ENCODE results near the gene HAPLN3. TPM values are rescaled to one million over a fixed set of nuclear protein-coding genes. Genes with fewer than 3 reads are reported as not detected.

Gene HAPLN3
- total RNA-seq, 1 experiment from 2014 or later, result 2.4 TPM

GRCh38 chr15:88894348-88894818 is 961 bp downstream of the HAPLN3 start:
- TF ChIP-seq CTCF (conservative IDR thresholded peaks at IDR 0.05) (peak; percentile 78), EZH2 (IDR thresholded peaks at IDR 0.05; ENCODE audit: low read depth) (no peak)
- Histone ChIP-seq H3K4me2 (peak overlapping the region; percentile 68), H3K79me2 (ENCODE audit: low read depth) (no peaks in the 10 kb centered on the region), H3K9me3 (ENCODE audit: insufficient read depth, low read depth) (no peaks in the 10 kb centered on the region), H3K36me3 (ENCODE audit: low read depth) (no peaks in the 10 kb centered on the region), H3K4me1 (replicated peaks; ENCODE audit: insufficient read depth) (no peaks in the 10 kb centered on the region), H3F3A (ENCODE audit: insufficient read depth, low read depth) (no peaks in the 10 kb centered on the region), H4K20me1 (ENCODE audit: insufficient read depth) (no peaks in the 10 kb centered on the region), H2AFZ (peak overlapping the region; percentile 57; the same call in 1 of the 2 replicates), H3K9me2 (ENCODE audit: insufficient read depth) (no peaks in the 10 kb centered on the region), H3K4me3 (peak overlapping the region; percentile 34; the same call in 1 of the 2 replicates), H3K27ac (no peak overlapping the region), H3K27me3 (ENCODE audit: insufficient read depth, low read depth) (peaks cover 22% of the 10 kb centered on the region; the same call in 1 of the 2 replicates)
- POLR2A ChIA-PET (ENCODE audit: unreplicated experiment), result no interaction called here
- DNase-seq, result peak; percentile 43 to 80
- CTCF ChIA-PET, result interaction anchor here (0.6 to 2.0 kb wide), 3 partner anchors 11 to 259 kb away, joined by 3 to 9 read pairs (median 7); no protein-coding TSS in a partner anchor
- intact Hi-C loops (cut with micrococcal nuclease; ENCODE audit: unreplicated experiment), result loop anchor here (2.0 to 10.0 kb wide), 3 partner anchors 122 to 440 kb away; partner anchors contain the start of gene POLG
- BruUV-seq (replicated peaks), result no TSS peak

- CTCF ChIA-PET, result no interaction called here
Observed at GRCh38 chr15:88891540-88892254, 3.6 kb downstream of the HAPLN3 start.

GRCh38 chr15:88890495-88890894 is 4.8 kb downstream of the HAPLN3 start:
- POLR2A ChIA-PET (ENCODE audit: unreplicated experiment), result no interaction called here
- Histone ChIP-seq H2AFZ (no peak overlapping the region), H3K4me2 (no peak overlapping the region), H3F3A (ENCODE audit: insufficient read depth, low read depth) (no peaks in the 10 kb centered on the region), H3K79me2 (ENCODE audit: low read depth) (no peaks in the 10 kb centered on the region), H3K9me2 (ENCODE audit: insufficient read depth) (no peaks in the 10 kb centered on the region), H3K27me3 (ENCODE audit: insufficient read depth, low read depth) (peaks cover 23% of the 10 kb centered on the region; the same call in 1 of the 2 replicates), H3K9me3 (ENCODE audit: insufficient read depth, low read depth) (no peaks in the 10 kb centered on the region), H3K27ac (no peak overlapping the region), H3K4me3 (no peak overlapping the region), H3K36me3 (ENCODE audit: low read depth) (no peaks in the 10 kb centered on the region), H3K4me1 (replicated peaks; ENCODE audit: insufficient read depth) (no peaks in the 10 kb centered on the region), H4K20me1 (ENCODE audit: insufficient read depth) (no peaks in the 10 kb centered on the region)
- BruUV-seq (replicated peaks), result no TSS peak
- no peak for DNase-seq
- CTCF ChIA-PET, result no interaction called here
- intact Hi-C loops (cut with micrococcal nuclease; ENCODE audit: unreplicated experiment), result loop anchor here (10.0 kb wide), 1 partner anchor 444 kb away; the partner anchor contains the start of gene POLG
- no peak for TF ChIP-seq EZH2 (IDR thresholded peaks at IDR 0.05; ENCODE audit: low read depth)
- no peak for TF ChIP-seq CTCF (conservative IDR thresholded peaks at IDR 0.05)

More at GRCh38 chr15:88891540-88892254, 3.6 kb downstream of the HAPLN3 start:
- no peaks in the 10 kb centered on the region for H3K9me2 ChIP-seq (ENCODE audit: insufficient read depth)
- POLR2A ChIA-PET (ENCODE audit: unreplicated experiment), result no interaction called here
- no peaks in the 10 kb centered on the region for H3K9me3 ChIP-seq (ENCODE audit: insufficient read depth, low read depth)
- no peaks in the 10 kb centered on the region for H4K20me1 ChIP-seq (ENCODE audit: insufficient read depth)
- H3F3A ChIP-seq (ENCODE audit: insufficient read depth, low read depth), result no peaks in the 10 kb centered on the region
- no peak overlapping the region for H3K4me3 ChIP-seq
- no TSS peak for BruUV-seq (replicated peaks)
- no peaks in the 10 kb centered on the region for H3K79me2 ChIP-seq (ENCODE audit: low read depth)
- DNase-seq, result no peak
- no peak overlapping the region for H3K4me2 ChIP-seq
- no peaks in the 10 kb centered on the region for H3K4me1 ChIP-seq (replicated peaks; ENCODE audit: insufficient read depth)
- H3K27me3 ChIP-seq (ENCODE audit: insufficient read depth, low read depth), result peaks cover 26% of the 10 kb centered on the region; the same call in 1 of the 2 replicates
- no peak overlapping the region for H2AFZ ChIP-seq
- no peak overlapping the region for H3K27ac ChIP-seq
- intact Hi-C loops (cut with micrococcal nuclease; ENCODE audit: unreplicated experiment), result loop anchor here (10.0 kb wide), 1 partner anchor 443 kb away; the partner anchor contains the start of gene POLG
- H3K36me3 ChIP-seq (ENCODE audit: low read depth), result no peaks in the 10 kb centered on the region
- TF ChIP-seq CTCF (conservative IDR thresholded peaks at IDR 0.05) (no peak), EZH2 (IDR thresholded peaks at IDR 0.05; ENCODE audit: low read depth) (no peak)
